ENCODE data around the gene C4BPB. TPM values are rescaled to one million over a fixed set of nuclear protein-coding genes. Genes with fewer than 3 reads are reported as not detected.

The C4BPB gene
- total and polyA plus RNA-seq, 2 of the 13 experiments (the other 11 are each of a cell fraction or from before 2014, with no cell fraction given): 155 to 266 TPM

DNA sequence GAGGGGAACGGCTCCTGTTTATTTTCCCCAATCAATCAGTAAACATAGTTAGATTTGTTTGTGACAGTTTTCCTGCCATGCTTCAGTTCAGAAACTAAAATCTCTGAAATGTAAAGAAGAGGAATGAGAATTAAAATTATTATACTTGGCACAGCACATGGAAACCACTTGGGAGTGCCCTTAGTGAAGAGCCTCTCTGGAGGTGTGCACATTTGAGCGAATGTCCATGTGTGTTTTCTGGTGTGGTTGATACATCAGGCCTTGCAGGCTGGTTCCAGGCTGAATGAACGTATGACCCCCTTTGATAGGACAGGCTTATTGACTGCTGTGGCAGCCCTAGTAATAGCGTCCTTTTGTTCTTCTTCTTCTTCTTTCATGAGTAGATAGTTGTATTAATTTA, 42.5 kb downstream of the C4BPB start:
- Histone ChIP-seq H3K9me3 (ENCODE audit: low read length) (peaks cover 14% of the 10 kb centered on the region), H2AFZ (ENCODE audit: low read length) (no peak overlapping the region), H3K36me3 (replicated peaks in 1 of 2; ENCODE audit: control insufficient read depth in 1 of 2, insufficient read depth in 2 of 2, low read length in 2 of 2) (no peaks in the 10 kb centered on the region), H3K27me3 (ENCODE audit: control insufficient read depth in 1 of 2, insufficient read depth in 2 of 2, low read length in 2 of 2) (no peaks in the 10 kb centered on the region), H3K4me1 (ENCODE audit: insufficient read depth, low read length) (no peaks in the 10 kb centered on the region), H3K4me2 (ENCODE audit: low read depth, low read length) (no peak overlapping the region), H3K9ac (ENCODE audit: insufficient read depth, low read depth, low read length) (no peak overlapping the region), H3K79me2 (ENCODE audit: insufficient read depth, low read length) (no peaks in the 10 kb centered on the region), H4K20me1 (ENCODE audit: insufficient read depth, low read length) (no peaks in the 10 kb centered on the region), H3K27ac (ENCODE audit: extremely low read length, insufficient read depth, low read length) (no peak overlapping the region), H3K4me3 (replicated peaks in 1 of 3; ENCODE audit: insufficient read depth in 1 of 3, low read depth in 2 of 3, low read length in 3 of 3) (no peak overlapping the region)
- WGBS (ENCODE audit: low lambda C conversion rate): 82% methylated on average over 4 of the region's 4 CpGs
- CTCF ChIA-PET (ENCODE audit: low intra/inter-chr PET ratio, low total read pairs): no interaction called here
- TF ChIP-seq NBN (conservative IDR thresholded peaks at IDR 0.05): no peak
- TF ChIP-seq EEA1 (CRISPR knock-in tag; IDR thresholded peaks at IDR 0.05; ENCODE audit: borderline replicate concordance): no peak
- TF ChIP-seq PRDM15 (CRISPR knock-in tag; IDR thresholded peaks at IDR 0.05): no peak
- TF ChIP-seq, protein P1, sequence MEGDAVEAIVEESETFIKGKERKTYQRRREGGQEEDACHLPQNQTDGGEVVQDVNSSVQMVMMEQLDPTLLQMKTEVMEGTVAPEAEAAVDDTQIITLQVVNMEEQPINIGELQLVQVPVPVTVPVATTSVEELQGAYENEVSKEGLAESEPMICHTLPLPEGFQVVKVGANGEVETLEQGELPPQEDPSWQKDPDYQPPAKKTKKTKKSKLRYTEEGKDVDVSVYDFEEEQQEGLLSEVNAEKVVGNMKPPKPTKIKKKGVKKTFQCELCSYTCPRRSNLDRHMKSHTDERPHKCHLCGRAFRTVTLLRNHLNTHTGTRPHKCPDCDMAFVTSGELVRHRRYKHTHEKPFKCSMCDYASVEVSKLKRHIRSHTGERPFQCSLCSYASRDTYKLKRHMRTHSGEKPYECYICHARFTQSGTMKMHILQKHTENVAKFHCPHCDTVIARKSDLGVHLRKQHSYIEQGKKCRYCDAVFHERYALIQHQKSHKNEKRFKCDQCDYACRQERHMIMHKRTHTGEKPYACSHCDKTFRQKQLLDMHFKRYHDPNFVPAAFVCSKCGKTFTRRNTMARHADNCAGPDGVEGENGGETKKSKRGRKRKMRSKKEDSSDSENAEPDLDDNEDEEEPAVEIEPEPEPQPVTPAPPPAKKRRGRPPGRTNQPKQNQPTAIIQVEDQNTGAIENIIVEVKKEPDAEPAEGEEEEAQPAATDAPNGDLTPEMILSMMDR (CRISPR knock-in tag; IDR thresholded peaks at IDR 0.05): no peak
- TF ChIP-seq ZNF556 (CRISPR knock-in tag; IDR thresholded peaks at IDR 0.05; ENCODE audit: borderline replicate concordance): no peak
- no peak for TF ChIP-seq ZBTB42 (CRISPR knock-in tag; IDR thresholded peaks at IDR 0.05)
- TF ChIP-seq, protein P2, sequence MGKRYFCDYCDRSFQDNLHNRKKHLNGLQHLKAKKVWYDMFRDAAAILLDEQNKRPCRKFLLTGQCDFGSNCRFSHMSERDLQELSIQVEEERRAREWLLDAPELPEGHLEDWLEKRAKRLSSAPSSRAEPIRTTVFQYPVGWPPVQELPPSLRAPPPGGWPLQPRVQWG (CRISPR knock-in tag; IDR thresholded peaks at IDR 0.05; ENCODE audit: borderline replicate concordance, low read depth): no peak
- no peak for TF ChIP-seq PLRG1 (conservative IDR thresholded peaks at IDR 0.05)
- TF ChIP-seq XBP1 (CRISPR knock-in tag; IDR thresholded peaks at IDR 0.05): no peak
- no peak for TF ChIP-seq DNMT3B (CRISPR knock-in tag; conservative IDR thresholded peaks at IDR 0.05)
- TF ChIP-seq PHF21A (CRISPR knock-in tag; IDR thresholded peaks at IDR 0.05): no peak
- TF ChIP-seq CENPX (CRISPR knock-in tag; IDR thresholded peaks at IDR 0.05): no peak
- no peak for TF ChIP-seq SRSF9 (IDR thresholded peaks at IDR 0.05; ENCODE audit: borderline replicate concordance, insufficient read depth, low read depth, low read length, poor library complexity, severe bottlenecking)
- TF ChIP-seq SNAPC5 (CRISPR knock-in tag; IDR thresholded peaks at IDR 0.05; ENCODE audit: borderline replicate concordance): no peak
- DNase-seq (ENCODE audit: low spot score): no peak
- FAIRE-seq: no peak
- no TSS peak for BruUV-seq (replicated peaks)
- POLR2A ChIA-PET: no interaction called here
- intact Hi-C loops (cut with micrococcal nuclease; ENCODE audit: unreplicated experiment): no loop called here
- no peak for ATAC-seq
- in situ Hi-C loops (cut with HindIII; ENCODE audit: extremely low pct_ligation_motif_present, low pct_unique_long_range_greater_than_20kb): no loop called here
